ENCODE data around the gene SMCO1.
"Not testable (repeated sequence)": the region's sequence is repeated elsewhere in the genome, so short reads cannot be mapped to it uniquely, and the experiment has no call there.

The SMCO1 gene

DNA sequence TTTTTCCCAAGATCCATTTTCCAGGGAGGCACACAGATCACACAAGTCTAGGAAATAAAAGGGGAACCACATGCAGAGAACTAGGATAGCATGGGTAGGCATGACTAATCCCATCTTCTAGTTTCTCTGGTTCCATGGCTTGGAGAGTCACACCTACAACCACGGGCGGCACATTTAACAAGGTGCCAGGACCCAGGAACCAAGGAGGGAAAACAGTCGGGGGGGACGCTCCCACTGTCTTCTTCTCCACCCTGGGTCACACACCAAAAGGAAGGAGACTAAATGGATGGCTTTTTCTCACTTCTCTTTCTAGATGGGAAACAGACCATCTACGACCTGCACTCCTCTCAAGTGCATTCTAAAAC lies 4.6 kb upstream of the SMCO1 start:
- DNase-seq = no peak

DNA sequence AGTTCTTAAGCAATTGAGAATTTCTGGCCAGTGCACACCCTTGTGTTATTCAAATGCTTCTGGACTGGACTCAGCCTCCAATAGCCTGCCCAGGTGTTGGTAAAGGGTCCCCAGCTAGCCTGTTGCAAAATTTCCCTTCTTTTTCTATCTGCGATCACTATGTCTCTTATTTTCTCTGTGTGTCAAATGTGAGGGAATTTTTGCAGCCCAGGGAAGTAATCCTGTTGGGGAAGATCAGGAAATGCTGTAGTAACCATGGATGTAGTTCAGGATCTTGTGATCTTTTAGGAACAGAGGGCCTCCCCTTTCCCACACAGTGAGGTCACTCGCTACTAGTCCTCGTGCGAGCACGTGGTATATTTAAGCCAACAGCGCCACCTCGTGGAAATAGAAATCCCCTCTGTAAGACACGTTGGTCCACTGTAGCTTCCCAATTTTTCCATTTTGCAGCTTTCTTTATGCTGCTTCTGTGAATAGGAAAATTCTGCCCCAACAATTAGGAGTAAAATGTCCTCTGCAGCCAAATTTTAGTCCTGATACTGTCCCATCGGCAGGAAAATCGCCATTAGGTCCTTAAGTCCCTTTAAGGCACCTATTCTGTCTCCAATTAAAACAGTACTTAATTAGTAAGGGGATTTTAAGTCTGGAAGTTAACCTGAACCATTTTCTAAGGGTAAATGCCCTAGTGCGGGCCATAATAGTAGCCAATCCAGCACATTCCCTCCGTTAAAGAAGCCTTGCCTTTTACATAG lies 4.0 kb upstream of the SMCO1 start:
- DNase-seq = no peak

DNA sequence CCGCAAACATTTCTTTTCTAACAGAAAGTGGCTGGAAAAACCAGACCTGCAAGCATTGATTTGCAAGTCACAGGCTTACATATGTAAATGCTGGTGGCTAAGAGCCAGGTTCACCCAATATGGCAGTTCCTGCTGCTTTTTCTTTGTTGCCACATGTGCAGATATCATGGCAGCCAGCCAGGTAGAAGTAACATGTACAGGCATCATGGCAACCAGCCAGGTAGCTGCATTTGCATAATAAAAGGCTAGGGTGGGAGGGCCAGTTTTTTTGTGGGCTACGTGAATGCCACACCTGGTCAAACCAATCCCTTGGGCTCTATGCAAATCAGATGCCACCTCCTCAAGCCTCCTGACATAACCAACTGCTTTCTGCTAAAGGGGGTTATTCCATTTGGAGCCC lies 2.8 kb upstream of the SMCO1 start:
- peak; percentile 70 for DNase-seq

DNA sequence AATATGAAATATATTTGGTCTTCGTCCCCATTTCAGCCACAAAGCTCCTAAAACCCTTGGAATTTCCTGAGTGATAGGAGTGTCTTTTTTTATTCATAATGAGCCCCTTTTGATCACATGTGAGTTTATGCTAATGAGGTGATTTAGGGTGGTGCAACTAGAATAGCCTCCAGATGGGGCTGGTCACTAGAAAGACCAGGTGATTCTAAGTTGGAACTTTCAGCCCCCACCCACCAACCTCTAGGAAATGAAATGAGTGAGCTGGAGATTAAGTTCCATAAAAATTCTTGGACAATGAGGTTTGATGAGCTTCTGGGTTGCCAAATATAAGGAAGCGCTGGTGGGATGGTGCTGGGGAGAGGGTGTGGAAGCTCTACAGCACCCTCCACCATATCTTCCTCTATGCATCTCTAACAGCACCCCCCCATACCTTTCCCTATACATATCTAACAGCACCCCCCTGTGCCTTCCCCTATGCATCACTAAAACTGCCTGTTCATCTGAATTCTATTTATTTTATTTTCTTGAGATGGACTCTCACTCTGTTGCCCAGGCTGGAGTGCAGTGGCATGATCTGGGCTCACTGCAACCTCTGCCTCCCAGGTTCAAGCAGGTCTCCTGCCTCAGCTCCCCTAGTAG lies 2.1 kb upstream of the SMCO1 start:
- DNase-seq = no peak

- no peak for DNase-seq
Measured at GRCh38 chr3:196514350-196514716, 813 bp downstream of the SMCO1 start.

GRCh38 chr3:196513697-196514349 lies 1.3 kb downstream of the SMCO1 start:
- no peak for DNase-seq

DNA sequence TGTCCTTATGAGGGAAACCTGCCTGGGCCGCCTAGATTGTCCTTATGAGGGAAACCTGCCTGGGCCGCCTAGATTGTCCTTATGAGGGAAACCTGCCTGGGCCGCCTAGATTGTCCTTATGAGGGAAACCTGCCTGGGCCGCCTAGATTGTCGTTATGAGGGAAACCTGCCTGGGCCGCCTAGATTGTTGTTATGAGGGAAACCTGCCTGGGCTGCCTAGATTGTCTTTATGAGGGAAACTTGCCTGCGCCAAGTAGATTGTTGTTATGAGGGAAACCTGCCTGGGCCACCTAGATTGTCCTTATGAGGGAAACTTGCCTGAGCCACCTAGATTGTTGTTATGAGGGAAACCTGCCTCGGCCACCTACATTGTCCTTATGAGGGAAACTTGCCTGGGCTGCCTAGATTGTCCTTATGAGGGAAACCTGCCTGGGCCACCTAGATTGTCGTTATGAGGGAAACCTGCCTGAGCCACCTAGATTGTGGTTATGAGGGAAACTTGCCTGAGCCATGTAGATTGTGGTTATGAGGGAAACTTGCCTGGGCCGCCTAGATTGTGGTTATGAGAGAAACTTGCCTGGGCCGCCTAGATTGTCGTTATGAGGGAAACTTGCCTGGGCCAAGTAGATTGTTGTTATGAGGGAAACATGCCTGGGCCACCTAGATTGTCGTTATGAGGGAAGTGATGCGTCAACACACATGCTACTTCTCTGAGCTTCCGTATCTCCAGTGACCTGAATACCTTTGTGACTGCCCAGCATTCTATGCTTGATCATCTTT lies 3.3 kb downstream of the SMCO1 start:
- not testable (repeated sequence) for DNase-seq

DNA sequence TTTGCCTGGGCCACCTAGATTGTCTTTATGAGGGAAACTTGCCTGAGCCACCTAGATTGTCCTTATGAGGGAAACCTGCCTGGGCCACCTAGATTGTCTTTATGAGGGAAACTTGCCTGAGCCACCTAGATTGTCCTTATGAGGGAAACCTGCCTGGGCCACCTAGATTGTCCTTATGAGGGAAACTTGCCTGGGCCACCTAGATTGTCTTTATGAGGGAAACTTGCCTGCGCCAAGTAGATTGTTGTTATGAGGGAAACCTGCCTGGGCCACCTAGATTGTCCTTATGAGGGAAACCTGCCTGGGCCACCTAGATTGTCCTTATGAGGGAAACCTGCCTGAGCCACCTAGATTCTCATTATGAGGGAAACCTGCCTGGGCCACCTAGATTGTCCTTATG lies 4.0 kb downstream of the SMCO1 start:
- not testable (repeated sequence) for DNase-seq

GRCh38 chr3:196506687-196507086 lies 8.5 kb downstream of the SMCO1 start:
- DNase-seq = no peak

- no peak for DNase-seq
Measured at GRCh38 chr3:196504556-196504955, 10.6 kb downstream of the SMCO1 start.

DNA sequence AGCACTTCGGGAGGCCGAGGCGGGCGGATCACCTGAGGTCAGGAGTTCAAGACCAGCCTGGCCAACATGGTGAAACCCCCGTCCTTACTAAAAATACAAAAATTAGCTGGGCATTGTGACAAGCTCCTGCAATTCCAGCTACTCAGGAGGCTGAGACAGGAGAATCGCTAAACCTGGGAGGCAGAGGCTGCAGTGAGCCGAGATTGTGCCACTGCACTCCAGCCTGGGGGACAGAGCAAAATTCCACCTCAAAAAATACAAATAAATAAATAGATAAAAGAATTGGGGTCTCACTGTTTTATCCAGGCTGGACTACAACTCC lies 11.1 kb downstream of the SMCO1 start:
- not testable (repeated sequence) for DNase-seq

DNA sequence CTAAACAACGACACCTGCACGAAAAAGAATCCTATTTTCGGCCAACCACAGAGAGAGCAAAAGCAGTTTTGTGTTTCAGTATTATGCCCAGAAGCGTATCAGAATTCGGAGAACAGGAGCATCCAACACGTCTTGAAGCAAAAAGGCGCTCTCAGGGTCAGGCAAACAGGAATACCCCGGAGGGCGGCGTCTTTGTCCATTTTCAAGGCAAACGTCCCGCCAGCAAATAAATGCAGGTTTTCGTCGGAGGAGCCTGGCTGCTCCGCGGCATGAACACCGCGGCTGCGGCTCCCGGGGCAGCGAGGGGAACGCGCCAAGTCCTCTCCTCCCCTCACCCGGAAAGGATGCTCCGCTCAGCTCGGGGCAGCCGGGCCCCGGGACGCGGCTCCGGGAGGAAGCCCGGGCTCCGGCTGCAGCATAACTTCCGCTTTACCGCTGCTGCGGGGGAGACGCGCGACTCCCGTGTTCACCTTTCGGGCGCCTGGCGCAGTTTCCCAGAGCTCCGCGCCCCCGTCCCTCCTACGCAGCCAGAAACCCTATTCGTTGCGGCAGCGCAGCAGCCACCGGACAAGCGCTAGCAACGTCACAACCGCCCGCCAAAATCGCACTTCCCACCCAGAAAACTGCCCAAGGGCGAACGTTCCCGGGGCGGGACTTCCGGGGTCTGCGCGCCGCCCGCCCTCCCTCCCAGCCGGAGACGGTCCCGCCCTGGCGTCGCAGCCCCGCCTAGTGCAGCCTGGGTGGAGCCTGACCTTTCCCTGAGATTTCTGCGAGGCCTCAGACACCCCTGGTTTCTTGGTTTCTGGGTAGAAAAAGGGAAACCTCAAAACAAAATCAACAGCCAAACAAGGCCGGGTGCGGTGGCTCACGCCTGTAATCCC lies 11.7 kb downstream of the SMCO1 start, which contains the start of gene RNF168:
TSS of gene RNF168 (minus strand) at position 573 of the 881 bp plus-strand sequence. CDS start 595 bp downstream, outside the sequence.
- DNase-seq = peak; percentile 78

DNA sequence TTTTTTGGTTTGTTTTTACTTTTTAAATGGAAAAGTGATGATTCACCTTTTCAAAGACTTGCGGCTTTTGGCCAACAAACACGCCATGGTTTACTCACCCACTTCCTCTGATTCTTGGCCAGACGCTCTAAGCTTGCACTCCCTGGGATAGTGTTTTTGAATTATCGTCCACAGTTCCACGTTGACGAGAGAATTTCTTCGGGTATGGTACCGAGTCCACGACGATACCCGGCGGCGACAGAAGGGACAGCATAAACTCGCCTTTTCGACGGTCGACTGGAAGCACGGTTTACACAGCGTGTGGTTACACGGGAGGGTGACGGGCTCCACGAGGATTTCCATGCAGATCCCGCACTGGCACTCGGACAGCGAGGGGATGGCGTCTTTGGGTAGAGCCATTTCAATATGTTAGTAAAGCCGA lies 12.4 kb downstream of the SMCO1 start:
- peak; percentile 29 for DNase-seq

DNA sequence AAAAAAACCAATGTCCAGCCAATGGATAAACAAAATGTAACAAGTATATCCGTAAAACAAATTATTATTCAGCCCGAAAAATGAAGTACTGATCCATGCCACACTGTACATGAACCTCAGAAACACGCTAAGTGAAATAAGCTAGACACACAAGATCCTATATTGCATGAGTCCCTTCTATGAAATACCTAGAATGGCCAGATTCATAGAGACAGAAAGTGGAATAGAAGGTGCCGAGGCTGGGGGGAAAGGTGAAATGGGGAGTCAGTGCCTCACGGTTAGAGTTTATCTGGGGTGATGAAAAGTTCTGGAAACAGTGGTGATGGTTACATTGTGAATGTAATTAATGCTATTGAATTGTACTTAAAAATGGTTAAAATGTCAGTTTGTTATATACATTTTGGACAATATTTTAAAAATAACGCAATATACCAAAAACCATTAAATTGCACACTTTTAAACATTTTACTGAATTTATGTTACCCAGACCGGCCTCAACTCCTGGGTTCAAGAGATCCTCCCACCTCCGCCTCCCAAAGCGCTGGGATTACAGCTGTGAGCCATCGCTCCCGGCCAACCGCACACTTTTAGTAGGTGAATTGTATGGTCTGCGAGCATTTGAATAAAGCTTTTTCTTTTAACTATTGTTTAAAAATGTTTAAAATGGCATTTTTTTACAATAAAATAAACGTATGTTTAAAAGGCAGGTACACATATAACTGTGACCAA lies 13.7 kb downstream of the SMCO1 start:
- DNase-seq = no peak

GRCh38 chr3:196499807-196500524 lies 15.2 kb downstream of the SMCO1 start:
- no peak for DNase-seq

DNA sequence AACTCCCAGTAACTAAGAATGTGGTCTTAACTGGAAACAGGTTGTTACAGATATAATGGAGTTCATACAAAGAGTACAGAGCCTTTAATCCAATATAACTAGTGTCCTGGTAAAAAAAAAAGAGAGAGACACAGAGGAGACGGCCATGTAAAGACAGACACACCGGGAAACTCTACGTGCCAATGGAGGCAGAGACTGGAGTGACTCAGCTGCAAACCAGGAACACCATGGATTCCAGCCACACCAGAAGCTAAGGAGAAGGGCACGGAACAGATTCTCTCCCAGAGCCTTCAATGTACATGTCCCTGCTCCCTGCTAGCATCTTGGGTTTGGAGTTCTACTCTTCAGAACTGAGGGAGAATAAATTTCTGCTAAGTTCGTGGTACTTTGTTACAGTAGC lies 16.1 kb downstream of the SMCO1 start:
- no peak for DNase-seq

DNA sequence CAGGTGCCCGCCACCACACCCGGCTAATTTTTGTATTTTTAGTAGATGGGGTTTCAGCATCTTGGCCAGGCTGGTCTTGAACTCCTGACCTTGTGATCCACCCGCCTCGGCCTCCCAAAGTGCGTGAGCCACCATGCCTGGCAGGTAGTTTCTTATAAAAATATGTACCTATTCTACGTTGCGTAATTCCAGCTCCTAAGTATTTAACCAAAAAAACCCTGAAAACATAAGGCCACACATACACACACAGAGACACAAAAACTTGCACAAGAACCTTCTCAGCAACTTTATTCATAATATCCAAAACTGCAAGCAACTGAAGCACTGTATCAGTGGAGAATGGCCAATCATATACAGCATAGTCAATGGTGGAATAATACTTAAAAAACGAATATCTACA lies 16.8 kb downstream of the SMCO1 start:
- no peak for DNase-seq

DNA sequence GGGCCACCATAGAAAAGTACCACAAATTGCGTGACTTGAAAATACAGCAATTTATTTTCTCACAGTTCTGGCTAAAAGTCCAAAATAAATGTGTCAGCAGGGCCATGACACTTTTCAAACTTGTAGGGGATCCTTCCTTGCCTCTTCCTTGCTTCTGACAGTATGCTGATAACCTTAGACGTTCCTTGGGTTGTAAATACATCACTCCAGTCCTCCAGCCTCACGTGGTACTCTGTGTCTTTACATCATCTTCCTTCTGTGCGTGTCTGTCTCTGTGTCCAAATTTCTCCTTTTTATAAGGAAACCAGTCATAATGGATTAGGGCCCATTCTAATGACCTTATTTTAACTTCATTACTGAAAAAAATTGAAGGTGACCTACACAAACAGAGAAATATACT lies 19.0 kb downstream of the SMCO1 start:
- DNase-seq = no peak

- no peak for DNase-seq
Measured at GRCh38 chr3:196493292-196493691, 21.9 kb downstream of the SMCO1 start.

- no peak for DNase-seq
Measured at GRCh38 chr3:196492080-196492479, 23.1 kb downstream of the SMCO1 start.

GRCh38 chr3:196489747-196490146 lies 25.4 kb downstream of the SMCO1 start:
- no peak for DNase-seq

All from NCI-H2029 treated with DMSO at 0.1 percent for 48 hours (cell line).